NK-92 (cell line): Measurements from ENCODE around the gene PRIMA1.

Experiments
- DNase-seq: peaks from one replicate; lab custom pipeline; 2025; ENCODE audit not compliant: unreplicated experiment; lab: John Stamatoyannopoulos, UW

Gene PRIMA1

GRCh38 chr14:93797071-93797470, 8.8 kb upstream of the PRIMA1 start:
- DNase-seq: no peak

DNA sequence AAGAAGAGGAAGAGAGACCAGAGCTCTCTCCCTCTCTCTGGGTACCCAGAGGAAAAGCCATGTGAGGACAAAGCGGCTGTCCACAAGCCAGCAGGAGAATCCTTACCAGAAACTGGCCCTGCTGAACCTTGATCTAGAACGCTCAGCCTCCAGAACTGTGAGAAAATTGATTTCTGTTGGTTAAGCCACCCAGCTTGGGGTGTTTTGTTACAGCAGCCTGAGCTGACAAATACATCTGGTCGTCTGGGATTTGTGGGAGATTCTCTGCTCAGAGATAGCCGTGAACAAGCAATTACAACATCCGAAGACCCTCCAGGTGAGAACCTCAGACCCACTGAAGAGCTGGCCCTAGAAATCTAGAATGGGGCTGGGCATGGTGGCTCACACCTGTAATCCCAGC, 6.5 kb upstream of the PRIMA1 start:
- no peak for DNase-seq

DNA sequence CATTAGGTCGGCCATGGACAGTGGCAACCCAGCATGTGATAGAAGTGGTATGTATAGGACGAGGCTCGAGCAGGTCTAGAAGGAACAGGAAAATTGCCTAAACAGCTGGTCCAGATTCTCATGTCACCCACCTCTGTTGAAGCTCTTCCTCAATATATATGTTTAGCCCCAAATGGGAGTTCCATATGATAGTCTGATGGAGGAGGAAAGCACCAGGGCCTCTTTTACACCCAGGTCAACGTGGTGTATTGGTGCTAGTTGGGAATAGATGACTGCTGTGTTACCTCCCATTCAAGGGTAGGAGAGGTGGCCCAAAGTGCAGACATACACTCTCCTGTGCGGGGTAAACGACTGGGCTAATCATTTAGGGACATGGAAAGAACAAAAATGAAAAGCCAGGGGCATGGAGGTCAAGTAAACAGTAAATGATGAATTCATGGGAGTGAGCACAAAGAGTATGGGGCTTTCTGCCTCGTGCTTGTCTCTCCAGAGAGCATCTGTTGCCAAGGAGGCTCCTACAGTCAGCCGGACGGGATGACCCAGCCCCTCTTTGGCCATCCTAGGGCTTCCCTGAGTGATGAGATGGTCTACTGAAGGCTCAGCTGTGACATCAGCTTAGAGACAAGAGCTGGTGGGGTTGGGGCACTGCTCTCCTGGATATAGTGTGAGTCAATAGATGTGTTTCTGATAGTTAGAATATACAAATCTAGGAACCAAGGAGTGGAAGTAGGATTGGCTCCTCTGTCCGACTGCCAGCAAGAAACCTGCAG, 5.5 kb upstream of the PRIMA1 start:
- no peak for DNase-seq

GRCh38 chr14:93792391-93792790, 4.1 kb upstream of the PRIMA1 start:
- no peak for DNase-seq

DNA sequence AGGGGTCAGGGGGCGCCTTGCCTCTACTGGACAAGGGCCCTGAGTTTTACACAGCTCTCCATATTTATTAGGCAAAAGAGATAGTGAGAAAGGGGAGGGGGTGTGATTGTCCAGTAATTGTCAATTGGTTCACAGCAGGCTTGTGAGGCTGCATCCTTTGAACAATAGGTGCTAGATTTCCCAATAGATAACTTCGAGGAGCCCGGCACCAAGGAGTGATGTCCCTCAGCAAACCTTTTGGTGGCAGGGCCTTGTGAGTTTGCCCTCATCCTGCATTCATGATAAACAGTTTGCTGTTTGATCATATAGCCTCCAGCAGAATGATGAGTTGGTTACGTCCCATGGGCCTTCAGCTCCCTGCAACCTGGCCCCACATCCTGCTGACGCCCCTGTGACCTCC, 2.7 kb upstream of the PRIMA1 start:
- no peak for DNase-seq

DNA sequence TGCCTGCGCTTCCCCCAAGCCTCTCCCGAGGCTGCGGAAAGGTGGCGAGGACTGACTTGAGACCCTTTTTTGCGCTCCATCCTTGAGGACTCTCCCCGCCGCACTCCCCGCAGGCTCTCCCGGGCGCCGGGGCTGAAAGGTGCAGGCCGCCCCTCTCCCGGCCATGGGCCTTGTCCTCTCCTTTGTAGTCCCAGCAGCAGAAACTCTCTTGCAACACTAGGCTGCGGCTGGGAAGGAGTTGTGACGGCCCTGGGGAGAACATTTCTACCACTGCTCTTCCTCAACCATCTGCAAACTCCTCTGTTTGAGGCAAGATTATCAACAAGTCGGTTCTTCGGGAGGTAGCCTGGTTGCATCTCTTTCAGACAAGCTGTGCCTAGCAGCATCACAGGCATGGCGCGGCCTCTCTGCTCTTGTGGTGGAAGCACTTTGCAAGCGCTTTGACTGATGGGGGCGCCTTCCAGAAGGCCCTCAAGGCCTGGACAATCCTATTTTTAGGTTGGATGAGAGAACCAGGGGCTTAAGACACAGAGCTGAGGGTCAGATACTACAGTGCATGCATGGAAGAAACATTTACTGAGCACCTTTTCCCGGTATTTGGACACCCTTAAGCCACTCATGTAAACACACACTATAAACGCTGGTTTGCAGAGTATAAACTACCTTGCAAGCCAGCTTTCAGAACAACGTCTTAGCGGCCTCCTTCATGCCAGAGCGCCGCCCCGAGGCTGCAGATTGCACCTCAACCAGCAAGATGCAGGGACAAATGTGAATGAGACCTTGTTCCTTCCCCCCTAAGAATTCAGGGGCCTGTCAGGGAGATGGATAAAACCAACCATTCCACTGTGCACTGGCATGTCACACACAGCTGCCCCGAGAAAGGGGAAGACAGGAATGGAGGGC, 1.2 kb upstream of the PRIMA1 start:
- no peak for DNase-seq

GRCh38 chr14:93788543-93789227, 400 bp upstream of the PRIMA1 start:
- DNase-seq: no peak

GRCh38 chr14:93787465-93788292, 606 bp downstream of the PRIMA1 start:
- DNase-seq: no peak

GRCh38 chr14:93785423-93785822, 2.9 kb downstream of the PRIMA1 start:
- DNase-seq: no peak

DNA sequence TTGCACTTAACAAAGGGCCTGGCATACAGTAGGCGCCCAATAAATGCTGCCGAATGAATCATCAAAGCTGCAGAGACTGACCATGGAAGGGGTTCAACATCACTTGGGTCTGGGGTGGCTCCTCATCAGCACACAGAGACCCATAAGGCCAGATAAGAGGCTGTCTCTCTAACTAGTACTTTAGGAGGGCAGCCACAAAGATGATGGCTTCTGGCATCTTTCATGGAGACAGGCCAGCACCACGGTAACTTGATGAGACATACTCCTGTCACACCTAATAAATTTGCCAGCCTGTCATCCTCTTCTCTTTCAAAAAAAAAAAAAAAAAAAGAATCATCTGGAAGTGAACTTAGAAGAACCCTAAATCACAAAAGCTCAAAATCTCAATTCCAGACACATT, 3.4 kb downstream of the PRIMA1 start:
- no peak for DNase-seq

- DNase-seq: no peak
Observed at GRCh38 chr14:93780813-93781400, 7.4 kb downstream of the PRIMA1 start.

DNA sequence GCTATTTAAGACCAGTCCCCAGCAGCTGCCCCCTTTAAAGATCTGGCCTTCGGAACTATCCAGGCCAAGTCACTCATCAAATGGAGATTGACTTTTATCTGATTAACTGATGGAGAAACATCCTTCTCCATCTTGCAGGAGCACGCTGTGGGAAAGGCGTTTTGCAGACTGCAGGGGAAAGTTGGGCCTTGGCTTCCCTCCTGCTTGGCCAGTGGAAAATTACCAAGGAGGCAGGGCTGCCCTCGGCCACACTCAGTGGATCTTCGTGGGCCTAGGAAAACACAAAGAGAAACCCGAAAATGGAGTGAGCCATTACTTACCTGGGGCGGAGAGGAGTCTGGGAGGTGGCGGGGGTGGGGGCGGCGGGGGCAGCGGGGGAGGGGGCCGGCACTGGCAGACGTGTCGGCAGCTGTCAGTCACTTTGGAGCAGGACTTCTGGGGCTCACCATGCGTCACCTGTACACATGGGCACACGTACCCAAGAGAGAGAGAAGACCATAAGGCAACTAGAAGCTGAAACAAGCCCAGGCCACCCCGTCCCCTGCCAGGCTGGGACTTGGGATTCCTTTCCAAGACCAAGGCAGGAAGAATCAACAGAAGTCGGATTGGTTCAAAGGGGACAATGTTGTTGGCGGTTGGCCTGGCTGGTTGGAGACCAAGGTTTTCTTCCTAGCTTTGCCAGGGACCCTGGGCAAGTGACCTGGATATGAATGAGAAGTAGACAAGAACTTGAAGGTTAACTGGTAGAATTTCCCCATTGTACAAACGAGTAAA, 9.2 kb downstream of the PRIMA1 start:
- DNase-seq: no peak

DNA sequence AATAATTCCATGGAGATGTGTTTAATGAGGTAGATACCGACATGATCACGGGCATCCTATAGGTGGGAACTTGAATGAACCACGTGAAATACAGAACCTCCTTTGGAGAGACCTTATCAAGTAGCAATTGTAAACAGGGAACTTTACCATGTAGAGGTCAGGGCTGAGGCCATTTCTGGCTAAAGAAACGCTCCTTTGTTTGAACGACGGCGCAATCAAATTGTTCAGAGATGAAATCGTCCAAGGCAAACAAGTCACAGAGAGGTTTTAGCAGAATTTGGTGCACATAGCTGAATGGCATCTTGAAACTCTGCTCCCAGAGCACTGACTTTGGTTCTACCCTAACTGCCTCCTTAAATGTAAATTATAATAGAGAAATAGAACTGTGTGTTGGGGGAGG, 9.8 kb downstream of the PRIMA1 start:
- no peak for DNase-seq

DNA sequence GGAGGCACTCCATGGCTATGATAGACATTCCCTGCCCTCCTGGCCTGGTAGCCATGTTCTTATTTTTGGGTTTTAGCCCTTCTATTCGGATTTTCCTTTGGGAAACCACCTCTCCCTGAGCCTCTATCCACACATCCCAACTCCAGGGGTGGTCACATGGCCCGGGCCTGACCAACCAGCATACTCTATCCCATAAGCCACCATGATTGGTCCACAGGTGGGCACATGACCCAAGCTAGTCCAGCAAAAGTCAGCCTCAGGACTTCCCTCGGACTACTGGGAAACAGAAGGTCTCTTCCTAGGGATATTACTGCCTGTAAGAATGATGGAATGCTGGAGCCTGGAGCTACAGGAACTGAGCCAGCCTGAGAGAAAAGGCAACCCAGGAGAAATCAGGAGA, 12.5 kb downstream of the PRIMA1 start:
- DNase-seq: no peak

GRCh38 chr14:93775158-93775557, 13.1 kb downstream of the PRIMA1 start:
- no peak for DNase-seq

GRCh38 chr14:93772263-93772662, 16.0 kb downstream of the PRIMA1 start:
- DNase-seq: no peak

DNA sequence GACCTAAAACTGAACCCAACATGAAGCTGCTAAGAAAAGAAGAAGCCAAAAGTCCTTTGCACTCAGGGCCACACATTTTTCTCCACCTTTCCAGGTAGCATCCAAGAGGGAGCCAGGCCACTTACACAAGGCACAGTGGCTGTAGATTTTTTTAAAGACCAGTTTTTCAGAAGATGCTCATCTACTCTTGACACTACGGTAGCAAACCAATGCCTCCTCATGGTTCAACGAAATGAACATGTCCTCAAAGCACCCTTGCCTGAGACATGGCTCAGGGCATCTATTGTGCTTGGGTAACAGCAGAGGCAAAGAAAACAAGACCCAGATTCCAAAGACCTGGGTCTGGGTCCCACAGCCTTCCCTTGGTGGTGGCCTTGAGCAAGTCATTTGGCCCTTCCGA, 22.3 kb downstream of the PRIMA1 start:
- no peak for DNase-seq

DNA sequence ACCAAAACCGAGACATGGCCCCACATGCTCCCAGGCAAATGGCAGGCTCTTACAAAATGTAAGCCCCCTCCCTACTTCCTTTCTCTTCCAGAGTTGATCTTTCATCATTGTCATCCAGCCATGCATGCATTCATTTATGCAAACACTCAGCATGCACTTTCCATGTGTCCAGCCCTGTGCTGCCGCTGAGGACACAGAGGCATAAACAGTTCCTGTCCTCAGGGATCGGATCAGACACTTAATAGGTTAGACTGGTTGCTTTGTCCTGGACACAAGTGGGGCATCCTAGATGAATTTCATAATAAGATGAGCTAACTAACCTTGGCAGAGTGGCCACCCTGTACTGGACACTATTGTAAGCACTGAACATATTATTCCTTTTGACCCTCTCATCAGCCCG, 23.1 kb downstream of the PRIMA1 start:
- DNase-seq: no peak

- no peak for DNase-seq
Observed at GRCh38 chr14:93764211-93764659, 24.1 kb downstream of the PRIMA1 start.
